Measurements from ENCODE around the gene EFCAB11.

Gene EFCAB11

GRCh38 chr14:89771251-89771650 is 183.3 kb downstream of the EFCAB11 start:
- DNase-seq (ENCODE audit: low read depth, low spot score) = no peak

- no peak for DNase-seq (ENCODE audit: low read depth, low spot score)
Measured at GRCh38 chr14:89767861-89768268, 186.7 kb downstream of the EFCAB11 start.

- DNase-seq (ENCODE audit: low read depth, low spot score) = no peak
Measured at GRCh38 chr14:89767131-89767530, 187.4 kb downstream of the EFCAB11 start.

GRCh38 chr14:89765346-89765745 is 189.2 kb downstream of the EFCAB11 start:
- DNase-seq (ENCODE audit: low read depth, low spot score) = no peak

GRCh38 chr14:89760086-89760485 is 194.4 kb downstream of the EFCAB11 start:
- no peak for DNase-seq (ENCODE audit: low read depth, low spot score)

- DNase-seq (ENCODE audit: low read depth, low spot score) = no peak
Measured at GRCh38 chr14:89757313-89757939, 197.1 kb downstream of the EFCAB11 start.

GRCh38 chr14:89755816-89756215 is 198.7 kb downstream of the EFCAB11 start:
- no peak for DNase-seq (ENCODE audit: low read depth, low spot score)

GRCh38 chr14:89753828-89754412 is 200.6 kb downstream of the EFCAB11 start:
- no peak for DNase-seq (ENCODE audit: low read depth, low spot score)

GRCh38 chr14:89750908-89751392 is 203.6 kb downstream of the EFCAB11 start:
- no peak for DNase-seq (ENCODE audit: low read depth, low spot score)

- DNase-seq (ENCODE audit: low read depth, low spot score) = no peak
Measured at GRCh38 chr14:89750281-89750755, 204.2 kb downstream of the EFCAB11 start.

- no peak for DNase-seq (ENCODE audit: low read depth, low spot score)
Measured at GRCh38 chr14:89748004-89748403, 206.5 kb downstream of the EFCAB11 start.

- no peak for DNase-seq (ENCODE audit: low read depth, low spot score)
Measured at GRCh38 chr14:89747126-89747525, 207.4 kb downstream of the EFCAB11 start.

GRCh38 chr14:89746654-89747053 is 207.9 kb downstream of the EFCAB11 start:
- DNase-seq (ENCODE audit: low read depth, low spot score) = no peak

GRCh38 chr14:89746135-89746534 is 208.4 kb downstream of the EFCAB11 start:
- DNase-seq (ENCODE audit: low read depth, low spot score) = no peak
